OCI-LY1 (cell line): ENCODE results near the gene KLHDC8A.

Experiments used
- H2AFZ ChIP-seq: fragments of 200-600 bp; sonication (generic), shearing (Covaris generic); 2 replicates; pipeline ENCODE4 v1.6.0; 2014; ENCODE audit warnings: antibody characterized with exemption, mild to moderate bottlenecking, low read length
- H3F3A ChIP-seq: fragments of 200-600 bp; sonication (generic), shearing (Covaris generic); 2 replicates; pipeline ENCODE4 v1.6.0; 2014; ENCODE audit warnings: mild to moderate bottlenecking, antibody characterized with exemption, low read length, moderate library complexity; ENCODE audit not compliant: insufficient read depth
- H3K27ac ChIP-seq: fragments of 200-600 bp; sonication (generic); 2 replicates; pipeline ENCODE4 v1.5.1; 2014; ENCODE audit warnings: low read length, mixed run types, mild to moderate bottlenecking, low read depth; ENCODE audit not compliant: poor library complexity, severe bottlenecking
- H3K27me3 ChIP-seq: fragments of 200-600 bp; sonication (generic); 2 replicates; pipeline ENCODE4 v1.6.0; 2014; ENCODE audit warnings: antibody characterized with exemption, mild to moderate bottlenecking, low read length, moderate library complexity; ENCODE audit not compliant: insufficient read depth
- H3K36me3 ChIP-seq: fragments of 200-600 bp; sonication (generic); 2 replicates; pipeline ENCODE4 v1.6.1; 2014; ENCODE audit warnings: mild to moderate bottlenecking, antibody characterized with exemption, low read length, moderate library complexity, mixed read lengths; ENCODE audit not compliant: insufficient read depth
- H3K4me1 ChIP-seq: fragments of 200-600 bp; sonication (generic); 2 replicates; pipeline ENCODE4 v1.5.1; 2014; ENCODE audit warnings: mild to moderate bottlenecking, low read length, moderate library complexity; ENCODE audit not compliant: insufficient read depth, severe bottlenecking
- H3K4me2 ChIP-seq: fragments of 200-600 bp; sonication (generic), shearing (Covaris generic); 2 replicates; pipeline ENCODE4 v1.6.1; 2014; ENCODE audit warnings: low read length
- H3K4me3 ChIP-seq: fragments of 200-600 bp; sonication (generic); 2 replicates; pipeline ENCODE4 v1.5.1; 2014; ENCODE audit warnings: low read length, low read depth, mild to moderate bottlenecking, mixed read lengths; ENCODE audit not compliant: poor library complexity, severe bottlenecking
- H3K79me2 ChIP-seq: fragments of 200-600 bp; shearing (Covaris generic); 2 replicates; pipeline ENCODE4 v1.6.1; 2016; ENCODE audit warnings: mixed run types, low read length, mixed read lengths; ENCODE audit not compliant: insufficient read depth
- H3K9ac ChIP-seq: fragments of 200-600 bp; sonication (generic), shearing (Covaris generic); 2 replicates; pipeline ENCODE4 v1.6.1; 2014; ENCODE audit warnings: mild to moderate bottlenecking, low read length, mixed read lengths
- H3K9me2 ChIP-seq: fragments of 200-600 bp; sonication (generic), shearing (Covaris generic); 2 replicates; pipeline ENCODE4 v1.6.1; 2014; ENCODE audit warnings: low read depth, mild to moderate bottlenecking, low read length, mixed read lengths
- H3K9me3 ChIP-seq: fragments of 200-600 bp; shearing (Covaris generic); 2 replicates; pipeline ENCODE4 v1.6.1; 2014; ENCODE audit warnings: low read length, mixed read lengths
- H4K20me1 ChIP-seq: fragments of 200-600 bp; sonication (generic), shearing (Covaris generic); 2 replicates; pipeline ENCODE4 v1.6.0; 2016; ENCODE audit warnings: mild to moderate bottlenecking, low read length; ENCODE audit not compliant: insufficient read depth
- EZH2 ChIP-seq: fragments of 200-600 bp; sonication (generic), shearing (Covaris generic); IDR thresholded peaks from 2 replicates; pipeline ENCODE4 v1.8.0; 2017; ENCODE audit warnings: borderline replicate concordance, mixed run types, mild to moderate bottlenecking, antibody characterized with exemption, low read length, moderate library complexity, mixed read lengths
- TF ChIP-seq, protein P1 (sequence below): fragments of 200-600 bp; sonication (generic), shearing (Covaris generic); IDR thresholded peaks from 2 replicates; pipeline ENCODE4 v1.5.1; 2017; ENCODE audit warnings: mild to moderate bottlenecking, antibody characterized with exemption, low read length, moderate library complexity, mixed read lengths

KLHDC8A gene

DNA sequence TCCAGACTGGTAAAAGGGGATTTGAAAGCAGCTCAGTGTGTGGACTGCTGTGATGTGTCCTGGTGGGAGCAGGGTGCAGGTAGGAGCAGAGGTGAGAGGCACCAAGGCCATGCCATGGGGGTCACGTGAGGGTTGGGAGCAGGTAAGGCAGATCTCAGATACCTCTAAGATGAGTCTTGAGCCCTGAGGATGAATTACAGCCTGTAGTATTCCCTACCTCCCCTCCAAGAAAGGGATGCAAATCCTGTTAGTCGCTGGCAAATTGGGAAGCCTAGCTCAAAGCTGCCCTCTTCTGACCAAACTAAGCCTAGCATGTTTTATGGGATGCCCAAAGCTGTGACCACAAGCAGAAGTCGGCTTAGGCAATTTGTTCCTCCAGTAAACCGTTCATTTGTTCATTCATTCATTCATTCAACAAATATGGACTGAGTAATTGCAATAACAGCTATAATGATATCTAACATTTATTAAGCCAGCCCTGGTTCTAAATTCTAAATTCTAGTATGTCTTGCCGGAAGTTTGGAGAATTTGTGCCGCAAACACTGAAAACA lies 31.3 kb downstream of the KLHDC8A start:
- Histone ChIP-seq H3K27me3 (peaks cover 8% of the 10 kb centered on the region), H3K9me3 (no peaks in the 10 kb centered on the region), H2AFZ (no peak overlapping the region), H3K36me3 (peaks cover 7% of the 10 kb centered on the region; the same call in 1 of the 2 replicates), H3K9ac (no peak overlapping the region), H3K4me3 (no peak overlapping the region), H3K9me2 (no peaks in the 10 kb centered on the region), H3K79me2 (peaks cover 7% of the 10 kb centered on the region), H3K27ac (no peak overlapping the region), H3K4me1 (peaks cover 14% of the 10 kb centered on the region), H3F3A (no peaks in the 10 kb centered on the region), H3K4me2 (no peak overlapping the region), H4K20me1 (no peaks in the 10 kb centered on the region)
- TF ChIP-seq, protein P1, sequence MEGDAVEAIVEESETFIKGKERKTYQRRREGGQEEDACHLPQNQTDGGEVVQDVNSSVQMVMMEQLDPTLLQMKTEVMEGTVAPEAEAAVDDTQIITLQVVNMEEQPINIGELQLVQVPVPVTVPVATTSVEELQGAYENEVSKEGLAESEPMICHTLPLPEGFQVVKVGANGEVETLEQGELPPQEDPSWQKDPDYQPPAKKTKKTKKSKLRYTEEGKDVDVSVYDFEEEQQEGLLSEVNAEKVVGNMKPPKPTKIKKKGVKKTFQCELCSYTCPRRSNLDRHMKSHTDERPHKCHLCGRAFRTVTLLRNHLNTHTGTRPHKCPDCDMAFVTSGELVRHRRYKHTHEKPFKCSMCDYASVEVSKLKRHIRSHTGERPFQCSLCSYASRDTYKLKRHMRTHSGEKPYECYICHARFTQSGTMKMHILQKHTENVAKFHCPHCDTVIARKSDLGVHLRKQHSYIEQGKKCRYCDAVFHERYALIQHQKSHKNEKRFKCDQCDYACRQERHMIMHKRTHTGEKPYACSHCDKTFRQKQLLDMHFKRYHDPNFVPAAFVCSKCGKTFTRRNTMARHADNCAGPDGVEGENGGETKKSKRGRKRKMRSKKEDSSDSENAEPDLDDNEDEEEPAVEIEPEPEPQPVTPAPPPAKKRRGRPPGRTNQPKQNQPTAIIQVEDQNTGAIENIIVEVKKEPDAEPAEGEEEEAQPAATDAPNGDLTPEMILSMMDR: peak; percentile 69; the same call in 1 of the 2 replicates
- no peak for TF ChIP-seq EZH2

DNA sequence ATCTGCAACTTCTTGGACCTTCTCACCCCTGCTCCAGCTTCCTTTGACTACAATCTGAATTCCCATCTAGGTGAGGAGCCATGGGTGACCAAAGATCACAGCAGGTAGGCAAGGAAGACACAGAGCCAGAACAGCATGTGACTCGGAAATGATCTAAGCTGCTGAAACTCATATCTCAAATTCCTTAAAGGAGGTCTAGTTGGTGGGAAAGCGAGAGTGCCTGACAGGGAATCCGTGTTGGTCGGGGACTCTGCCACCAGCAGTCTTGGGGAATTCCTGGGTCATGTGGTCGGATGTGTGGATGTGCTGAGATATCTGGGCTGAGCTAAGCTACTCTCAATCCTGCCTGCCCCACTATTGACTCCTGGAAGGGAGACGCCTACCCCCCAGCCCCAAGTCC lies 31.9 kb downstream of the KLHDC8A start:
- H3K27ac ChIP-seq: no peak overlapping the region

DNA sequence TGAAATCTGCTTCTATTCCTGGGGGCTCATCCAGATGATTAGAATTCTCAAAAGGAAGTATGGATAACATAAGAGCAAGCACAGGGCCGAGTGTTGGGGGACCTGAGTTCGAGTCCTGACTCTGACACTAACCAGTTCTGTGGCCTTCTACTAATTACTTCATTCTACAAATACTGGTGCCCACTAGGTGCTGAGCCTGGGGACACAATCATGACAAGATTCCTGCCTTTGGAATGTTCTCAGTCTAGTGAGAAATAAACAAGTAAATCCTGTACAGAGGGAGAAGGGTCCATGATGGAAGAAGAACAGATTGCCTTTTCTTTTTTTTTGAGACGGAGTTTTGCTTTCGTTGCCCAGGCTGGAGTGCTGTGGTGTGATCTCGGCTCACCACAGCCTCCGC lies 32.9 kb downstream of the KLHDC8A start:
- TF ChIP-seq, protein P1: no peak
- TF ChIP-seq EZH2: no peak
- peaks cover 21% of the 10 kb centered on the region for H3K79me2 ChIP-seq
- H3K4me3 ChIP-seq: no peak overlapping the region
- H3K9me3 ChIP-seq: no peaks in the 10 kb centered on the region
- H3K4me2 ChIP-seq: no peak overlapping the region
- H3K27me3 ChIP-seq: peaks cover 6% of the 10 kb centered on the region; the same call in 1 of the 2 replicates
- no peak overlapping the region for H3K9ac ChIP-seq
- H2AFZ ChIP-seq: no peak overlapping the region
- peaks cover 8% of the 10 kb centered on the region; the same call in 1 of the 2 replicates for H3K36me3 ChIP-seq
- H3F3A ChIP-seq: no peaks in the 10 kb centered on the region
- H3K9me2 ChIP-seq: no peaks in the 10 kb centered on the region
- H4K20me1 ChIP-seq: no peaks in the 10 kb centered on the region
- no peak overlapping the region for H3K27ac ChIP-seq
- peaks cover 24% of the 10 kb centered on the region for H3K4me1 ChIP-seq

More for the DNA sequence above, 31.9 kb downstream of the KLHDC8A start:
- Histone ChIP-seq H3F3A (no peaks in the 10 kb centered on the region), H2AFZ (no peak overlapping the region), H3K4me1 (peaks cover 14% of the 10 kb centered on the region), H3K9me3 (no peaks in the 10 kb centered on the region), H3K4me3 (no peak overlapping the region), H3K79me2 (peaks cover 11% of the 10 kb centered on the region), H3K9ac (no peak overlapping the region), H4K20me1 (no peaks in the 10 kb centered on the region), H3K4me2 (no peak overlapping the region), H3K27me3 (peaks cover 6% of the 10 kb centered on the region; the same call in 1 of the 2 replicates), H3K36me3 (peaks cover 8% of the 10 kb centered on the region; the same call in 1 of the 2 replicates), H3K9me2 (no peaks in the 10 kb centered on the region)
- TF ChIP-seq, protein P1: no peak
- no peak for TF ChIP-seq EZH2
